Tibial nerve (tissue), 4 donors: ENCODE measurements around the gene NCAM2. TPM values are rescaled to one million over a fixed set of nuclear protein-coding genes. Genes with fewer than 3 reads are reported as not detected.

ENCODE experiments used
- DNase-seq, 2 donors: peaks; one replicate each; pipeline ENCODE4 v3.0.0-alpha.2; 2019; ENCODE audit warnings: low spot score in 2 of 2
- H3K27ac ChIP-seq, 4 donors: fragments of 200-600 bp; sonication (generic) in 3 of 4; one replicate each; pipeline ENCODE4 v1.5.1; 2017 to 2019; ENCODE audit warnings: mild to moderate bottlenecking in 1 of 4
- H3K27me3 ChIP-seq, 2 donors: fragments of 200-600 bp; sonication (generic) in 1 of 2; one replicate each; pipeline versions ENCODE4 v1.5.1 to v1.6.0; 2017 to 2019
- H3K36me3 ChIP-seq, 3 donors: fragments of 200-600 bp; sonication (generic); one replicate each; pipeline ENCODE4 v1.5.1; 2018 to 2019
- H3K4me1 ChIP-seq, 4 donors: fragments of 200-600 bp; sonication (generic) in 3 of 4; one replicate each; pipeline ENCODE4 v1.5.1; 2017 to 2019
- H3K4me3 ChIP-seq, 4 donors: fragments of 200-600 bp; sonication (generic) in 3 of 4; one replicate each; pipeline ENCODE4 v1.5.1; 2017 to 2019; ENCODE audit warnings: mild to moderate bottlenecking in 1 of 4, moderate library complexity in 1 of 4
- H3K9me3 ChIP-seq, 4 donors: fragments of 200-600 bp; sonication (generic) in 3 of 4; one replicate each; pipeline ENCODE4 v1.5.1; 2017 to 2019
- EP300 ChIP-seq, 2 donors: sonication (generic); formaldehyde crosslinking; IDR thresholded peaks; one replicate each; pipeline ENCODE4 v1.6.1; 2017; ENCODE audit warnings: antibody characterized with exemption in 2 of 2, mild to moderate bottlenecking in 1 of 2
- POLR2A ChIP-seq, 2 donors: fragments of 450-650 bp; IDR thresholded peaks; one replicate each; pipeline ENCODE4 v1.6.1; 2017; ENCODE audit warnings: antibody characterized with exemption in 2 of 2, mild to moderate bottlenecking in 2 of 2, moderate library complexity in 2 of 2
- WGBS, 2 donors: methylation state at CpG; one replicate each; pipeline ENCODE4 v1.1.5; 2018; 5-methylcytosine and 5-hydroxymethylcytosine counted together
- total RNA-seq, 4 donors: library from RNA; depleted of rRNA; stranded (reverse); fragments of >200 nt; gene quantifications; one replicate each; pipeline ENCODE4 v1.1.0, GENCODE V29; 2016
- TF ChIP-seq, protein P1 (sequence below), 5 experiments: fragments of 200-600 bp in 3 of 5; fragments of 450-650 bp in 2 of 5; sonication (generic) in 3 of 5; IDR thresholded peaks; one replicate each; pipeline ENCODE4 v1.5.1; 2016 to 2019; ENCODE audit warnings: antibody characterized with exemption in 5 of 5, mild to moderate bottlenecking in 3 of 5, moderate library complexity in 2 of 5

The NCAM2 gene
- total RNA-seq, 4 donors from 2014 or later, result 15.1 to 29.7 (median 23.9) TPM

GRCh38 chr21:21283810-21284209 is 285.6 kb downstream of the NCAM2 start:
- Histone ChIP-seq H3K4me3 (no peak overlapping the region), H3K27ac (no peak overlapping the region), H3K4me1 (no peaks in the 10 kb centered on the region), H3K36me3 (no peaks in the 10 kb centered on the region), H3K9me3 (no peaks in the 10 kb centered on the region), H3K27me3 (no peaks in the 10 kb centered on the region)
- no peak for TF ChIP-seq EP300 (IDR thresholded peaks at IDR 0.05)
- 91 to 94% methylated on average over 2 of the region's 2 CpGs for WGBS, 2 donors
- no peak for DNase-seq

DNA sequence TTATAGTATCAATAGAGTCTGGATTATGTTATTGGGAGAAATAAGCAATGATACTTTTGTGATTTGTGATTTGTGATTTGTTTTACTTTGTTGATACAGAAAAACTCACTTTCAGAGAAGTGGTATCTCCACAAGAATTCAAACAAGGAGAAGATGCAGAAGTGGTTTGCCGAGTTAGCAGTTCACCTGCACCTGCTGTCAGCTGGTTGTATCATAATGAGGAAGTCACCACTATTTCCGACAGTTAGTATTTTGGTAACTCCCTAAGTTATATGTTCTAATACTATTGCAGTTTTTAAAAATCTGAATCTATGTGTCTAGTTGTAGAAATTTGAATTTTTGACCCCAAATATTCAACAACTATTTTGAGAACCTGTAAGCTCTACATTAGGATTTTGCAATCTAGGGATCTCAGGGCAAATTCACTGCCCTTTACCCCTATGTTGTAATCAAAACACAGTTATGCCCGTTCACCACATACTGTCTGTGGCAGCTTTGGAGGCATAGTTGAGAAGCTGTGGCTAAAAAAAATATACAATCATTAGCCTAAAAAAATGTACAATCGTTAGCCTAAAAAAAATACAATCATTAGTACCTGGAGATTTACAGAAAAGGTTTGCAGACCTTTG is 288.1 kb downstream of the NCAM2 start:
- TF ChIP-seq, protein P1, sequence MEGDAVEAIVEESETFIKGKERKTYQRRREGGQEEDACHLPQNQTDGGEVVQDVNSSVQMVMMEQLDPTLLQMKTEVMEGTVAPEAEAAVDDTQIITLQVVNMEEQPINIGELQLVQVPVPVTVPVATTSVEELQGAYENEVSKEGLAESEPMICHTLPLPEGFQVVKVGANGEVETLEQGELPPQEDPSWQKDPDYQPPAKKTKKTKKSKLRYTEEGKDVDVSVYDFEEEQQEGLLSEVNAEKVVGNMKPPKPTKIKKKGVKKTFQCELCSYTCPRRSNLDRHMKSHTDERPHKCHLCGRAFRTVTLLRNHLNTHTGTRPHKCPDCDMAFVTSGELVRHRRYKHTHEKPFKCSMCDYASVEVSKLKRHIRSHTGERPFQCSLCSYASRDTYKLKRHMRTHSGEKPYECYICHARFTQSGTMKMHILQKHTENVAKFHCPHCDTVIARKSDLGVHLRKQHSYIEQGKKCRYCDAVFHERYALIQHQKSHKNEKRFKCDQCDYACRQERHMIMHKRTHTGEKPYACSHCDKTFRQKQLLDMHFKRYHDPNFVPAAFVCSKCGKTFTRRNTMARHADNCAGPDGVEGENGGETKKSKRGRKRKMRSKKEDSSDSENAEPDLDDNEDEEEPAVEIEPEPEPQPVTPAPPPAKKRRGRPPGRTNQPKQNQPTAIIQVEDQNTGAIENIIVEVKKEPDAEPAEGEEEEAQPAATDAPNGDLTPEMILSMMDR (IDR thresholded peaks at IDR 0.05), result no peak
- TF ChIP-seq EP300 (IDR thresholded peaks at IDR 0.05) (no peak), POLR2A (IDR thresholded peaks at IDR 0.05) (no peak)

GRCh38 chr21:21290751-21291150 is 292.5 kb downstream of the NCAM2 start:
- 94 to 95% methylated on average over 4 of the region's 4 CpGs for WGBS, 2 donors
- no peaks in the 10 kb centered on the region for H3K4me1 ChIP-seq
- no peak for DNase-seq
- TF ChIP-seq, protein P1 (IDR thresholded peaks at IDR 0.05), result no peak
- TF ChIP-seq EP300 (IDR thresholded peaks at IDR 0.05) (no peak), POLR2A (IDR thresholded peaks at IDR 0.05) (no peak)
- H3K4me3 ChIP-seq, result no peak overlapping the region
- H3K36me3 ChIP-seq, result peaks cover 0 to 18% (median 0%) of the 10 kb centered on the region in 3 donors
- no peak overlapping the region for H3K27ac ChIP-seq
- no peaks in the 10 kb centered on the region for H3K27me3 ChIP-seq
- H3K9me3 ChIP-seq, result no peaks in the 10 kb centered on the region

More for the DNA sequence above, 288.1 kb downstream of the NCAM2 start:
- H3K9me3 ChIP-seq, result no peaks in the 10 kb centered on the region
- no peaks in the 10 kb centered on the region for H3K27me3 ChIP-seq
- no peaks in the 10 kb centered on the region for H3K36me3 ChIP-seq
- no peak for DNase-seq
- no peak overlapping the region for H3K27ac ChIP-seq
- WGBS, 2 donors, result 82 to 89% methylated on average over 4 of the region's 4 CpGs
- no peaks in the 10 kb centered on the region for H3K4me1 ChIP-seq
- H3K4me3 ChIP-seq, result no peak overlapping the region

- no peak overlapping the region for H3K4me3 ChIP-seq
Measured at GRCh38 chr21:21291883-21292569, 293.8 kb downstream of the NCAM2 start.

DNA sequence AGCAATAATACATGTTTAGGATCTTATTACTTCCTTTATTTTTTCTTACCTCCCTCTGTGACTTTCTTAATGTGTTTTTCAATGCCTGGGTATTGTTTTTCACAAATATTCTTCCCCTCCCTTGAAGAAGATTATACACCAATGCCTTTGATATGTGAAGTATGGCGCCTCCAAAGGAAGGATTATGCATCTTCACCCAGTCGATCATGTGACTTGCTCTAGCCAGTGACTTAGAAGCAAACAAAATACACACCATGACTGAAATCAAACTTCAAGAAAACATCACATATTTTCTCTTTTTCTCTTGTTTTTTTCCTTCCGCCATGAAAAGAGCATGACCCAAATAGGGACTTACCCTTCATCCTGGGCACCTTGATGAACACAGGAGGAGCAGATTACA is 297.1 kb downstream of the NCAM2 start:
- 95 to 96% methylated on average over 3 of the region's 3 CpGs for WGBS, 2 donors
- peaks cover 0 to 18% (median 0%) of the 10 kb centered on the region in 3 donors for H3K36me3 ChIP-seq
- peaks cover 0 to 6% (median 0%) of the 10 kb centered on the region in 4 donors for H3K9me3 ChIP-seq
- TF ChIP-seq POLR2A (IDR thresholded peaks at IDR 0.05) (no peak), EP300 (IDR thresholded peaks at IDR 0.05) (no peak)
- TF ChIP-seq, protein P1 (IDR thresholded peaks at IDR 0.05), result no peak
- no peaks in the 10 kb centered on the region for H3K4me1 ChIP-seq
- H3K27me3 ChIP-seq, result no peaks in the 10 kb centered on the region
- no peak for DNase-seq
- H3K4me3 ChIP-seq, result no peak overlapping the region
- no peak overlapping the region for H3K27ac ChIP-seq

More at GRCh38 chr21:21291883-21292569, 293.8 kb downstream of the NCAM2 start:
- H3K27ac ChIP-seq, result no peak overlapping the region
- no peaks in the 10 kb centered on the region for H3K9me3 ChIP-seq
- 97 to 98% methylated on average over 3 of the region's 3 CpGs for WGBS, 2 donors
- H3K27me3 ChIP-seq, result no peaks in the 10 kb centered on the region
- no peak for TF ChIP-seq EP300 (IDR thresholded peaks at IDR 0.05)
- TF ChIP-seq POLR2A (IDR thresholded peaks at IDR 0.05), result no peak
- TF ChIP-seq, protein P1 (IDR thresholded peaks at IDR 0.05), result no peak
- no peaks in the 10 kb centered on the region for H3K4me1 ChIP-seq
- peaks cover 0 to 18% (median 0%) of the 10 kb centered on the region in 3 donors for H3K36me3 ChIP-seq
- DNase-seq, result no peak
